ENCODE results near the gene ASTN2. TPM values are rescaled to one million over a fixed set of nuclear protein-coding genes. Genes with fewer than 3 reads are reported as not detected.

Gene ASTN2
- total and polyA plus RNA-seq, 7 donors, result 0.60 to 7.5 (median 2.2) TPM

DNA sequence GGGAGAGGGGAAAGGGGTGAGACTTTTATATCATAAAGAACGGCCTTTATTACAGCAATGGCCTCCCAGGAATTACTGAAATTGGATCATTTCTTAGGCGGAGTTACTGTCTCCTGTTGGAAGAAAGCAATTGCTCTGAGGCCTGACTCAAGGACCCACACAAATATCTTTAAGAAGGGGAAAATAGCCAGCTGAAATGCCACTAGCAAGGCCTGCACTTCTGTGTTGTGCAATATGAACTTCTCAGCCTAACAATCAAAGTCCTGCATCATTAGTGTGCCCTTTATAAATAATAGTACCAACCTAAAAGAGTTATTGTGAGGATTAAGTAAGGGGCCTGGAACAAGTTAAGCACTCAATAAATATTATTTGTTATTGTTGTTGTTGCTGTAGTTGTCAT lies 757.9 kb downstream of the ASTN2 start:
- H3K36me3 ChIP-seq, result no peaks in the 10 kb centered on the region
- peaks cover 0 to 8% (median 0%) of the 10 kb centered on the region in 4 donors for H3K4me1 ChIP-seq
- TF ChIP-seq POLR2AphosphoS5 (IDR thresholded peaks at IDR 0.05), result no peak
- TF ChIP-seq POLR2A (IDR thresholded peaks at IDR 0.05), result no peak
- TF ChIP-seq EP300 (IDR thresholded peaks at IDR 0.05), result no peak
- TF ChIP-seq, protein P1, sequence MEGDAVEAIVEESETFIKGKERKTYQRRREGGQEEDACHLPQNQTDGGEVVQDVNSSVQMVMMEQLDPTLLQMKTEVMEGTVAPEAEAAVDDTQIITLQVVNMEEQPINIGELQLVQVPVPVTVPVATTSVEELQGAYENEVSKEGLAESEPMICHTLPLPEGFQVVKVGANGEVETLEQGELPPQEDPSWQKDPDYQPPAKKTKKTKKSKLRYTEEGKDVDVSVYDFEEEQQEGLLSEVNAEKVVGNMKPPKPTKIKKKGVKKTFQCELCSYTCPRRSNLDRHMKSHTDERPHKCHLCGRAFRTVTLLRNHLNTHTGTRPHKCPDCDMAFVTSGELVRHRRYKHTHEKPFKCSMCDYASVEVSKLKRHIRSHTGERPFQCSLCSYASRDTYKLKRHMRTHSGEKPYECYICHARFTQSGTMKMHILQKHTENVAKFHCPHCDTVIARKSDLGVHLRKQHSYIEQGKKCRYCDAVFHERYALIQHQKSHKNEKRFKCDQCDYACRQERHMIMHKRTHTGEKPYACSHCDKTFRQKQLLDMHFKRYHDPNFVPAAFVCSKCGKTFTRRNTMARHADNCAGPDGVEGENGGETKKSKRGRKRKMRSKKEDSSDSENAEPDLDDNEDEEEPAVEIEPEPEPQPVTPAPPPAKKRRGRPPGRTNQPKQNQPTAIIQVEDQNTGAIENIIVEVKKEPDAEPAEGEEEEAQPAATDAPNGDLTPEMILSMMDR (IDR thresholded peaks at IDR 0.05), result no peak
- H3K4me3 ChIP-seq, result no peak overlapping the region
- intact Hi-C loops (cut with DNase I), result no loop called here
- 79 to 86% methylated on average over 2 of the region's 2 CpGs for WGBS, 2 donors
- no peaks in the 10 kb centered on the region for H3K27me3 ChIP-seq
- no peak overlapping the region for H3K27ac ChIP-seq
- no peak for DNase-seq
- no peaks in the 10 kb centered on the region for H3K9me3 ChIP-seq

DNA sequence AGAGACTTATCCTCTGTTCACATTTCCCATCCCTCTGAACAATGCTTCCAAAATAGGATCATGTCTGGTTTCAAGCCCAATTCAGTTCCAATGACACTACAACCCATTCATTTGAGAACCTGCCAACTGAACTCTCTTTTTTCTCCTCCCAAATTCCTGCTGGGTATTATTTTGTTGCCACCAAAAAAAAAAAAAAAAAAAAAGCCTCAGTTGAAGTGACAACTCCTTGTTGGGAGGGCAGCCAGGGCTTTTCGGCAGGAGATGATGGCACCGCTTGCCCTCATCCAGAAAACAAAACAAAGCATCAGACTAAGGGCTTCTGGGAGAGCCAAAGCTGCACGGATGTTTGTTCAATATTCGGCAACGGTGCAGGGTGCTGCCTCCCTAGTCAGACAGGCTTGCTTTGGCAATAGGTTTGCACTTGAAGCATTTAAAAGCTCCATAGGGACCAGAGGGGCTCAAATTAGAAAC lies 758.3 kb downstream of the ASTN2 start:
- Histone ChIP-seq H3K27me3 (no peaks in the 10 kb centered on the region), H3K4me3 (no peak overlapping the region), H3K27ac (no peak overlapping the region), H3K36me3 (no peaks in the 10 kb centered on the region), H3K4me1 (peaks cover 0 to 8% (median 0%) of the 10 kb centered on the region in 4 donors), H3K9me3 (no peaks in the 10 kb centered on the region)
- intact Hi-C loops (cut with DNase I), result no loop called here
- TF ChIP-seq EP300 (IDR thresholded peaks at IDR 0.05) (no peak), POLR2A (IDR thresholded peaks at IDR 0.05) (no peak), POLR2AphosphoS5 (IDR thresholded peaks at IDR 0.05) (no peak)
- TF ChIP-seq, protein P1 (IDR thresholded peaks at IDR 0.05), result no peak
- no peak for DNase-seq
- 83% methylated on average over 5 of the region's 5 CpGs for WGBS, 2 donors

DNA sequence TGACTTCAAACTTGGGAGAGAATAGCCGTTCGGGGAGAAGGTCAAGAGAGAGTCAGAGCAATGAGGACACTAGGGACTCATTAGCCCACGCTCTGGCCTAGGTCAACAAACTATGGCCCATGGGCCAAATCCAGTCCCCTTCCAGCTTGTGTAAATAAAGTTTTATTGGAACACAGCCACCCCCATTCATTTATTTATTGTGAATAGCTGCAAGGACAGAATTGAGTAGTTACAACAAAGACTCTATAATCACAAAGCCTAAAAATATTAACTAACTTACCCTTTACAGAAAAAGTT lies 760.9 kb downstream of the ASTN2 start:
- Histone ChIP-seq H3K9me3 (no peaks in the 10 kb centered on the region), H3K4me3 (no peak overlapping the region), H3K4me1 (peaks cover 0 to 8% (median 0%) of the 10 kb centered on the region in 4 donors), H3K36me3 (peaks cover 0 to 5% (median 0%) of the 10 kb centered on the region in 4 donors), H3K27me3 (no peaks in the 10 kb centered on the region), H3K27ac (no peak overlapping the region)
- intact Hi-C loops (cut with DNase I), result no loop called here
- 78 to 87% methylated on average over 3 of the region's 3 CpGs for WGBS, 2 donors
- TF ChIP-seq EP300 (IDR thresholded peaks at IDR 0.05) (no peak), POLR2AphosphoS5 (IDR thresholded peaks at IDR 0.05) (no peak), POLR2A (IDR thresholded peaks at IDR 0.05) (no peak)
- TF ChIP-seq, protein P1 (IDR thresholded peaks at IDR 0.05), result no peak
- no peak for DNase-seq

DNA sequence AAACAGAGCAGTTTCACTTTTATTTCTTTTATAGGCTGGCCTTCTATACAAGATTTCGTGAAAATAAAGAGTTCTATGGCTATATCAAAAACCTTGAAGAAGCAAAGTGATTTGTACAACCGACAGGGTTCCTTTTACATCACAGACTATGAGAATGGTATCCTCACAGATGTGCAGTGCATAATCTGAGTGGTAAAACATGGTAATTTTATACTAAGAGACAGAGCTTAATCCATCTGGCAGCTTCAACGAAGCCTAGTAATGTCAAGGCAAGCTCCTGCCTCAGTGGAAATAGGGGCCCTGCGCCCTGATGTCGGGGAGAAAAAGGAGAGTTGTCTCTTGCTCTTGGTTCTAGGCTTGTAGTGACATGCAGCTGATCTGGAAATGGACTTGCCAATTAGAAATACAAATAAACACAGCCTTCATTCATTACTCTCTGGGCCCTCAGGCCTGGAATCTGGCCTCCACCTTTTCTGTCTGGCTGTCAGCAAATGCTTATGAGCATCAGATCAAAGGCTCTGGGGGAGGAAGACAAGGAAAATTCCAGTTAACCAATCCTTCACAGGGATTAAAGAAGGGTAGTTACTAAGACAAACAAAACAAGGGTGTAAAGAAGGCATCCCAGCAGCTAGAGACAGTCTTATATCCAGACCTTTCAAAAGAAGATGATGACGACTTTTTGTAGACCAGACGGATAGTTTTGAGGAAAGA lies 761.4 kb downstream of the ASTN2 start:
- no peak for DNase-seq
- H3K27me3 ChIP-seq, result no peaks in the 10 kb centered on the region
- H3K4me1 ChIP-seq, result peaks cover 0 to 8% (median 0%) of the 10 kb centered on the region in 4 donors
- no peak overlapping the region for H3K27ac ChIP-seq
- intact Hi-C loops (cut with DNase I), result no loop called here
- H3K4me3 ChIP-seq, result no peak overlapping the region
- TF ChIP-seq, protein P1 (IDR thresholded peaks at IDR 0.05), result no peak
- TF ChIP-seq EP300 (IDR thresholded peaks at IDR 0.05) (no peak), POLR2AphosphoS5 (IDR thresholded peaks at IDR 0.05) (no peak), POLR2A (IDR thresholded peaks at IDR 0.05) (no peak)
- no peaks in the 10 kb centered on the region for H3K9me3 ChIP-seq
- 87 to 89% methylated on average over 7 of the region's 7 CpGs for WGBS, 2 donors
- peaks cover 0 to 5% (median 0%) of the 10 kb centered on the region in 4 donors for H3K36me3 ChIP-seq

DNA sequence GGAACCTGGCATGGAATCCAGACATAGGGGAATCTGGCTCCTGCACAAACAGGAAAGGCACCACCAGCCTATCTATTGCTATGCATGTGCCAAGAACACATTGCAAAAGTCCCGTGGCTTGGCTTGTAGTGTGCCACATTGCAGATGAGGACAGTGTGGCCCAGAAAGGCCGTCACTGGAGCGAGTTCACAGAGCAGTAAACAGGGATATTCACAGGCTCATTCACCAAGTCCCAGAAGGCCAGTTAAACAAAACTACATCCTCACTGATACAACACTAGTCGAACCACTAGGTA lies 767.4 kb downstream of the ASTN2 start:
- H3K27me3 ChIP-seq, result no peaks in the 10 kb centered on the region
- peaks cover 0 to 5% (median 0%) of the 10 kb centered on the region in 4 donors for H3K36me3 ChIP-seq
- no peaks in the 10 kb centered on the region for H3K9me3 ChIP-seq
- intact Hi-C loops (cut with DNase I), result loop anchor here (5.0 to 10.0 kb wide), 2 partner anchors 493 to 1055 kb away; partner anchors contain the start of gene PAPPA
- TF ChIP-seq EP300 (IDR thresholded peaks at IDR 0.05) (no peak), POLR2AphosphoS5 (IDR thresholded peaks at IDR 0.05) (no peak), POLR2A (IDR thresholded peaks at IDR 0.05) (no peak)
- TF ChIP-seq, protein P1 (IDR thresholded peaks at IDR 0.05), result no peak
- WGBS, 2 donors, result 89% methylated on average over 4 of the region's 4 CpGs
- no peak overlapping the region for H3K4me3 ChIP-seq
- peaks cover 0 to 7% (median 2%) of the 10 kb centered on the region in 4 donors for H3K4me1 ChIP-seq
- H3K27ac ChIP-seq, result no peak overlapping the region
- no peak for DNase-seq

Data from sigmoid colon (tissue), 7 donors.